ENCODE results near the gene MXRA7.
"Not testable (repeated sequence)": the region's sequence is repeated elsewhere in the genome, so short reads cannot be mapped to it uniquely, and the experiment has no call there.

MXRA7 gene

DNA sequence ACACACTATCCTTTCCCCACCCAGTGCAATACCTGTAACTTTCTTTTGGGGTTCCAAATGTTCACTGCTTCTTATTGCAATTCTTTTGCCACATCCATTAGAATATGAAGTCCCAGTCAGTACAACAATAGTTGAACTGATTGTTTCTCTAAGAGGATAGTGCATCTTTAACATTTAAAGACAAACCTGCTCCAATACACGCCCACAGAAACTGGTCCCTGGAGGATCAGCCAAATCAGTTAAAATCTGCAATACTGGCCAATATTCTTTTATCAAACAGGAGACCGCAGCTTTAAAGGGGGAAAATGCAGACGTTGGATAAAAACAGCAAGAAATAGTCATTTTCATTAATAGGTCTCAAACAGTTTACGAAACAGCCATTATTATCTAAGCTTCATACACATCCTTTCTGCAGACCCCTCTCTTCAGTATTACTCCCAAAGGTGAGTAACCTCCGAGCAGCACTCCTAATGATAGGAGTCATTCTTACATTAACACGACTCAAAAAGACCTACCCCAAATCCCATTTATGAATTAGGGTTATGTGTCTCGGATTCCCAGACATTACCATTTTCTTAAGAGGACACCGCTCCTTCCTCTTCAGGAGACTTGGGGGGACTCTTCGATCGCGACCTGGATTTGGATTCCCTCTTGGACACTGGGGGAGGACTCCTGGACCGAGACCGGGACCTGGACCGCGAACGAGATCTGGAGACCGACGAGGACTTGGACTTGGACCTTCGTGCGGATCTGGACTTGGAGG lies 25.0 kb upstream of the MXRA7 start:
- in situ Hi-C loops (cut with MboI; ENCODE audit: low sequenced_read_pairs): no loop called here

DNA sequence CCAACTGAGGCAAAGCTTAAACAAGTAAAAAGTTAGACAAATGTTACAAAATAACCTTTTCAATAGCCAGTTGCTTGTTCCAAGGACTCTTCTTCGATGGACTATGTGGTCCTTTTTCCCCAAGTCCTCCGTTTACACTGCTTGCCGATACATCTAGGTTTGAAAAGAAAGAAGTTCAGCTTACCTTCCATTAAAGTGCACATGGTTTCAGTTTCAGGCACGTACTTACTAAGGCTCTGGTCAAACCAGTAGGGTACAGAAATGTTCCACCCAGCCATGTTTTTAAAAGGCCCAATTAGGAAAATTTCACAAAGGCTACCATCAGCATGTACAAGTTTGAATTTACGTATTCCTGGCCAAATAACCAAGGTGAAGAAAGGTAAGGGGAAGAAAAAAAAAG lies 24.2 kb upstream of the MXRA7 start:
- in situ Hi-C loops (cut with MboI; ENCODE audit: low sequenced_read_pairs): no loop called here

DNA sequence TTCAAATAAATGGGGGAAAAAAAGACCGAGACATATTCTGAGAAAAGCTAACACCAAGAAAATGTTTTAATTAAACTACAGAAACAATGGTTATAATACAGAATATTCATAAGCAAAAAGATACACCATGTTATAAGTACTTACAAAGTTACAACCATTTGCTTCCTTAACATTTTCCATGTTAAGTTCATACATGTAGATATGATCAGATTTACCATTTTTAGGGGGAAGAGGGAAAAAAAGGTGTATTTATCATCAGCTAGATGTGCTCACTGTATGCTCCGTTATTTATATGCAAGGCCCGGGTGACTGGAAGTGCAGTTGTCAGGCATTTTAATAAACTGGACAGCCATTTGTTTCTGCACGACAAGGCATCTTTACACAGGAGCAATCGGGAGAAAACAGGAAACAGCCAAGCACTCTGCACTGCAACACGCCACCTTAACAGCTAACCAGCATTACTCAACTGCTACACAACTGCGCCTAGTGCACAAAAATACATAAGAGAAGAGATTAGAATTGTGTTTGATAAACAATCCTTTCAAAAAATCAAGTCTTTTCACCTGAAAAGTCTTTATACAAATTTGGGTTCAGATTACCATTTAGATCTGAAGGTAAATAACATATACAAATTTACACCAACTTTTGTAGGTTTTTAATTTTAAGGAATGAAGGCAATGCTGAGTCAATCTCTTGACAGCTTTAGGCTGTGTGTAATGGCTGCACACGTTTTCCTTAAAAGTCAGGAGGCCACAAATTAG lies 23.5 kb upstream of the MXRA7 start:
- in situ Hi-C loops (cut with MboI; ENCODE audit: low sequenced_read_pairs): no loop called here

DNA sequence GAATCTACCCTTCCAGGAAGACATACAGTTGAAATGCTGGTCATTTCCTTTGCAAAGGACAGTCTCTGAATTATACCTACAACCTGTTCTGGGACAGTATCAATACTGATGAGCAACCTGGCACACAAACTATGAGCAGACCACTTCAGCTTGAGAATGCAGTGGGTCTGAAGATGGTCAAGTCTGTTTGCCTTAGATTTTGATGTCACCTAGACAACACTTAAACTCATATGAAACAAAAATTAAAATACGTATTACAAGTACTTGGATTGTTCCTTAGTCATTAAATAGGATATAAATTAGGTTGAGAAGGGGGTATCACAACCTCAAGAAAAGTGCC lies 22.8 kb upstream of the MXRA7 start:
- in situ Hi-C loops (cut with MboI; ENCODE audit: low sequenced_read_pairs): no loop called here

DNA sequence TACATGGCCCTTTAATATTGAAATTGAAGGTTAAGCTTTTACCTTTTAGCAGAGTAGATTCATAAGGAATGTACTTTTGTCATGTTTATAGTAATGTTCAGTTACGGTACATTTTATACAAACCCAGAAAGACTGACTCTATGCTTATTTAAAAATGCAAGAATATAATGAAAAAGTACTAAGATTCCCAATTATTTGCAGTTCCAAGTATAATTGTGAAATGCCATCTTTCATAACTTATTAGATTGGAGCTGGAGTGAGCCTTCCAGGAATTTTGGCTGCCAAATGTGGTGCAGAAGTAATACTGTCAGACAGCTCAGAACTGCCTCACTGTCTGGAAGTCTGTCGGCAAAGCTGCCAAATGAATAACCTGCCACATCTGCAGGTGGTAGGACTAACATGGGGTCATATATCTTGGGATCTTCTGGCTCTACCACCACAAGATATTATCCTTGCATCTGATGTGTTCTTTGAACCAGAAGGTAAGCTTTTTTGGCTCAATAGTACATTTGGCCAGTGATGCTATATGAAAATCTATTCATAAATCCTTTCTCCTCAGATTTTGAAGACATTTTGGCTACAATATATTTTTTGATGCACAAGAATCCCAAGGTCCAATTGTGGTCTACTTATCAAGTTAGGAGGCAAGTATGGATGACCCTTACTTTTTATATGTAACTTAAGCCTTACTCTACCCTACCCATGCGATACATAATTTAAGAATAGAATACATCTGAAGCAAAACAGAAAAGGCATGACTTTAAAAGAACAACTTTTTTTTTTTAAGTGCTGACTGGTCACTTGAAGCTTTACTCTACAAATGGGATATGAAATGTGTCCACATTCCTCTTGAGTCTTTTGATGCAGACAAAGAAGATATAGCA lies 22.2 kb upstream of the MXRA7 start:
- in situ Hi-C loops (cut with MboI; ENCODE audit: low sequenced_read_pairs): no loop called here

DNA sequence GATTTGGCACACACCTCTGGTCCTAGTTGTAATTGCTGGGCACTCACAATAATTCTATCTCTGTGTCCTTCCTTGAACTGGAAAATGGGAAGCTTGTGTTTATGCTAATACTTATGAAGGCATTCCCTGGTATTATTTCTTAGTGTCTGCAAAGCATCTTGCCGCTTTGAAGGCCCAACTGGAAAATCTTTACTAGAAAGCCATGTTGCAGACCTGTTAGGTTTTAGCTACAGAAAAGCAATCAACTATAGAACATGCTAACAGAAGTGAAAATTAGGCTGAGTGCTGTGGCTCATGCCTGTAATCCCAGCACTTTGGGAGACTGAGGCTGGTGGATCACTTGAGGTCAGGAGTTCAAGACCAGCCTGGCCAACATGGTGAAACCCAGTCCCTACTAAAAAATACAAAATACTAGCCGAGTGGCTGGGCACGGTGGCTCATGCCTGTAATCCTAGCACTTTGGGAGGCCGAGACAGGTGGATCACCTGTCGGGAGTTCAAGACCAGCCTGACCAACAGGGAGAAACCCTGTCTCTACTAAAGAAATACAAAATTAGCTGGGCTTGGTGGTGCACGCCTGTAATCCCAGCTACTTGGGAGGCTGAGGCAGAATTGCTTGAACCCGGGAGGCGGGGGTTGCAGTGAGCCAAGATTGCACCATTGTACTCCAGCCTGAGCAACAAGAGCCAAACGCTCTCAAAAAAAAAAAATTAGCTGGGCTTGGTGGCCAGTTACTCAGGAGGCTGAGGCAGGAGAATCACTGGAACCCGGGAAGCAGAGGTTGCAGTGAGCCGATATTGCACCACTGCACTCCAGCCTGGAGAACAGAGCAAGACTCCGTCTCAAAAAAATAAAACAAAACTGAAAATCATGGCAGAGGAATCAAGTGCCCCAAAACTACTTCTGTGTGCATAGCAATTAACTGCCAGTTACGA lies 21.3 kb upstream of the MXRA7 start:
- in situ Hi-C loops (cut with MboI; ENCODE audit: low sequenced_read_pairs): not testable (repeated sequence)

DNA sequence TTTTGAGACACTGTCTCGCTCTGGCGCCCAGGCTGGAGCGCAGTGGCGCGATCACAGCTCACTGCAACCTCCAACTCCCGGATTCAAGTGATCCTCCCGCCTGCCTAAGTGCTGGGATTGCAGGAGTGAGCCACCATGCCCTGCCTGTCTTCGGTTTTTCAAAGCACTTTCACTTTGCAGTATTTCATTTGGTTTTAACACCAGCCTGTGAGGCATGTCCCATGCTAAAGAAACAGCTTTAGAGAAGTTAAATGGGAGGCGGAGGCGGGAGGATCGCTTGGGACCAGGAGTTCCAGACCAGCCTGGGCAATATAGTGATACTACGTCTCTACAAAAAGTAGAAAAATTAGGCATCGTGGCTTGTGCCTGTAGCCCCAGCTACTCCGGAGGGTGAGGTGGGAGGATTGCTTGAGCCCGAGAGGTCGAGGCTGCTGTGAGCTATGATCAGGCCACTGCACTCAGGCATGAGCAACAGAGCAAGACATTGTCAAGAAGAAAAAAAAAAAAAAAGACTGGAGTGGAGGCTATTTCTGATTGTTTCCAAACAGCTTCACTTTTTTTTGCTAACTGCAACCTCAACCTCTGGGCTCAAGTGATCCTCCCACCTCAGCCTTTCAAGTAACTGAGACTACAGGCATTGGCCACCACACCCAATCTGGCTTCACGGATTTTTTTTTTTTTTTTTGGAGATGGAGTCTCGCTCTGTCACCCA lies 17.1 kb upstream of the MXRA7 start:
- in situ Hi-C loops (cut with MboI; ENCODE audit: low sequenced_read_pairs): no loop called here

DNA sequence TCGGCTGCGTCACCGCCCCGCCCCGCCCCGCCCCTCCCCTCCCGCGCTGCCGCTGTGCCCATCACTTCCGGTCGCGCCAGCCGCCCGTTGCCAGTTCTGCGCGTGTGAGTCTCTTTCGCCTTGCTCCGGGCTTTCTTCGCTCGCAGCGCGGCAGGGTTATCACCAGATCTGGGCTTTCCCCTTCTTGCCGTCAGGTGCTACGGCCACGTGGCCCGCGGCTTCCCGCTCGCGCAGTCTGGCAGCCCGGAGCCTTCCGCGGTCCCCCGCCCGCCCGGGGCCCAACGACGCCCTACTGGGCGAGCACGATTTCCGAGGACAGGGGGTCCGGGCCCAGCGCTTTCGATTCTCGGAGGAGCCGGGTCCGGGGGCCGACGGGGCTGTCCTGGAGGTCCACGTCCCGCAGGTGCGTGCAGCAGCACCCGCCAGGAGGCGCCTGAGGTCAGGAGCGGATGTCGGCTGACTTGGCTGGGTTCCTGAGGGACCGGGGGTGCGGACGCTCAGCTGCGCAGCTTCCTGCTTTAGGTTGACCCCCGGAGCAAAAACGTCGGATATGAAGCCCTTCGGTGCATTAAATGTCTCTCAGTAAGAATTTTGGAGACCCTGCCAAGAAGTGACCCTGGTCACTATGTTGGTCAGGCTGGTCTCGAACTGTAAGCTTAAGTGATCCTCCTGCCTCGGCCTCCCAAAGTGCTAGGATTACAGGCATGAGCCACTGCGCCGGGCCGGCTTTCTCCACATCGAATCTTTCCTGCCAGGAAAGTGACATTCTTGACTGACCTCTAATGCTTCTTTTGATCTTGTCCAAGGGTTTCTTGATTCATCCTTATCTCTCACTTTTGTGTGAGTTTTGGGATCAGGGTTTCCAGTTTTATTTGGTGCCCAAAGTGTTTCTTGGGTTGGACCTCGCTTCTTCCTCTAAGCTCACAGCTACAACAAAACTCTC lies 16.3 kb upstream of the MXRA7 start, which contains the start of gene METTL23:
Gene METTL23, plus strand, starts transcription at position 64 of the 943 bp plus-strand sequence. CDS start 2,872 bp downstream, outside the sequence.
- in situ Hi-C loops (cut with MboI; ENCODE audit: low sequenced_read_pairs): no loop called here

DNA sequence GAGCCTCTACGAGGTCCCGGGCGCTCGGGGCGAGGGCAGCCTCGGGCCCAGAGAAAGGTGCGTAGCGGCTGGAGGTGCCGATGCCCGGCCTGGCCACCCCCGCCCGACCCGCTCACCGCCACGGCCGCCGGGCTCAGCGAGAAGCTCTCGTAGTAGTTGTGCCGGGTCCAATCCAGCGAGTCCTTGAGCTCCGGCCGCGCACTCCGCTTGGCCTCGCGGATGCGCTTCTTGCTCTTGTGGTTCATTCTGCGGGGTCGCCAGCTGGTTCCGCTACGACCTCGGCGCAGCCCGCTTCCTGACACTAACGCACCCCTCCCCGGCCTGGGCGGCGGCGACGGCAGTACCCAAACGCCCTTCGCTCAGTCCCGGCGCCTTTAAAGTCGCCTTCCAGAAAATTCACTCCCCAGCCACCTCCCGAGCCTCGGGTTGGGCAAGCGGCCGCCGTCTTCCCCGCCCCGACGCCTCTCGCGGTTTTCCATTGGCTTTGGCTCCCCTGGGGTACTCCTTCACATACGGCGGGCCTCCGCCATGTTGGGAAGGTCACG lies 15.5 kb upstream of the MXRA7 start, which contains the start of gene JMJD6:
Gene JMJD6, minus strand, starts transcription at position 376 of the 545 bp plus-strand sequence. Its CDS starts 131 bp downstream, at position 245.
- in situ Hi-C loops (cut with MboI; ENCODE audit: low sequenced_read_pairs): no loop called here

DNA sequence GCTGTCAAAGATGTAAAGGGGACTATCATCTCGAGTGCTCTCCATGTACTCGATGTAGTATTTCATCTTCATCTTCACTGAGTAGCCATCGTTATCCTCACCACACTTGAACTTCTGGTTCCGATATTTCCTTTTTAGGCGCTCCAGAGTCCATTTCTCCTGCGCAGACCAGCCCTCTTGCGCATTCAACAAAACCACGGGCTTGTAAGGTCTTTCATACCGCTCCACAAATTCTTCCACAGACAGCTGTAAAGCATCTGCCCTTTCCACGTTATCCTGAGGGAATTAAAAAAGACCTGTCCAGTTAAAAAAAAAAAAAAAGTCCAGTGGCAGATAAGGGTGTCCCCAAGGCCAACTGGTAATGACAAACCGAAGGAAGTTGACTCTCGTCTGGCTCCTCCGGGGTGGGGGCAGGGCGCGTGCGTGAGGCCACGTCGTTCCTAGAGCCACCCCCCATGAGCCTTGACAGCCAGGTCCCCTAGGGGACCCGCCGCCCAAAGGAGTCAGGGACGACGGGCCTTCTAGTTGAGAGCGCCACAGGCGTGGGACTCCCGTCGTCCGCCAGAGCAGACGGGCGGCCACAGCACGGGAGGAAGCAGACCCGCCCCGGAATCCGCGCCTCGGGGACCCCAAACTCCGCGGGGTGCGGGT lies 14.9 kb upstream of the MXRA7 start:
- in situ Hi-C loops (cut with MboI; ENCODE audit: low sequenced_read_pairs): no loop called here

DNA sequence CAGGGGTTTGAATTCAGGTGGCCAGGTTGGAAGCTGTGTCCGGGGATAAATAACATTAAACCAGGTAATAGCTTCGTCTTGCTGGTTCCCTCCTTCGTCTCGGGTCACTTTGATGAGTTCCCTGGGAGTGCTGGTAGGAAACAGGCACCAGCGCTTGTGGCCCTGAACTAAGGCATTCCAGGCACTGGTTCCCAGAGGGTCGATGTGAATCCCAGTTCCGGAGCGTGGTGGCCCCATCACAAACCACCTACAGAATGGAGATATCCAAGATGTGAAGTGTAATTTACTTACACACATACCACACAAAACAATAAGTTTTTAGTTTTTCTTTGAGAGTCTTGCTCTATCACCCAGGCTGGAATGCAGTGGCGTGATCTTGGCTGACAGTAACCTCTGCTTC lies 13.0 kb upstream of the MXRA7 start:
- in situ Hi-C loops (cut with MboI; ENCODE audit: low sequenced_read_pairs): no loop called here

DNA sequence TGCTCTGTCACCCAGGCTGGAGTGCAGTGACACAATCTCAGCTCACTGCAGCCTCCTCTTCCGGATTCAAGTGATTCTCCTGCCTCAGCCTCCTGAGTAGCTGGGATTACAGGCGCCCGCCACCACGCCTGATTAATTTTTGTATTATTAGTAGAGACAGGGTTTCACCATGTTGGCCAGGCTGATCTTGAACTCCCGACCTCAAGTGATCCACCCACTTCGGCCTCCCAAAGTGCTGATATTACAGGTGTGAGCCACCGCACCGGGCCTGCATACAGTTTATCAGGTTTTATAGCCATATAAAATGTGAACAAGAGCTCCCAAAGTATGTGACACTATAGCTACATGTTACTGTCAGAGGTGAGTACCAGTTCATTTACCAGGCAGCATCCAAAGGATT lies 12.2 kb upstream of the MXRA7 start:
- in situ Hi-C loops (cut with MboI; ENCODE audit: low sequenced_read_pairs): not testable (repeated sequence)

DNA sequence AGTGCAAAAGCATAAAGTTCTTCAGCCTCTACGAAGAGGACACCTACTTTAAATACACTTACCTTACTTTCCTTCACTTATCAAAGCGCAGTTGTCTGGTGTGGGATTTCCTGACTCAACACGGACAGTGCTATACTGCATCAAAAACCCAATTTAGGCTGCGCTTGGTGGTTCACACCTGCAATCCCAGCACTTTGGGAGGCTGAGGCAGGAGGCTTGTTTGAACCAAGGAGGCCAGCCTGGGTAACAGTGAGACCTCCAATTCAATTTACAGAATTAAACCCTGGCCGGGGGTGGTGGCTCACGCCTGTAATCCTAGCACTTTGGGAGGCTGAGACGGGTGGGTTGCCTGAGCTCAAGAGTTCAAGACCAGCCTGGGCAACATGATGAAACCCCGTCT lies 11.5 kb upstream of the MXRA7 start:
- in situ Hi-C loops (cut with MboI; ENCODE audit: low sequenced_read_pairs): no loop called here

DNA sequence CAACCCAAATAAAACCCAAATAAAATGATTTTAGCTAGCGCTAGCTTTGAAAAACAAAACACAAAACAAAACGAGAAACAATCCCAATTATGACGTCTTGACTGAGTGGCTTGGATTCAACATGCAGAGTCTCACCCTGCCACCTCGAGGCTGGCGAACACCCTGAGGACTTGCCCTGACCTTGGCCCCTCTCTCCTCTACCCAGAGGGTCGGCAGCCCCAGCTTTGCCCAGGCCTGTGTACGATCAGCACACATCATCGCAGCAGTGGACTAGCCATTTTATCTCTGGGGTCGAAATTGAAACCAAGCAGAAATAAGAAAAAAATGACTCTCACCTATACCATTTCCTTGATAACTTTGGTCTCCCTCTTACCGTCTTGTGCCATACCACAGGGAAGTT lies 10.7 kb upstream of the MXRA7 start:
- in situ Hi-C loops (cut with MboI; ENCODE audit: low sequenced_read_pairs): no loop called here

DNA sequence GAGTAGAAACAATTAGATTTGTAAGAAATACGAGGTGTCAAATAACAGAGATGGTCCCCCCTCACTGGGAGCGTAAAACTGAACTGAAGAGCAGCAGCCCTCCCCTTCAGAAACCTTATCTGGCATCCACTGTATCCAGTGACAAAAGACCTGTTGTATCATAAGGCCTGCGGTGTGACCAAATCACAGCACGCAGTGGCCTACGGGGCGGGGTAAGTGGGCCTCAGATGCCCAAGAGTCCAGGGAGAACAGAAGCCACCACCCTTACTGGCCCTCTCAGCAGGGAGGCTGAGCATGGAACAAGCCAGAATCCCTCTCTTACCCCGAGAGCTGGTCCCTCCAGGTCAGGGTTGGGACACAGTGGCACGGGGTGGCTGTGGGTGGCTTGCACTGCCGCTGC lies 10.2 kb upstream of the MXRA7 start:
- in situ Hi-C loops (cut with MboI; ENCODE audit: low sequenced_read_pairs): no loop called here

DNA sequence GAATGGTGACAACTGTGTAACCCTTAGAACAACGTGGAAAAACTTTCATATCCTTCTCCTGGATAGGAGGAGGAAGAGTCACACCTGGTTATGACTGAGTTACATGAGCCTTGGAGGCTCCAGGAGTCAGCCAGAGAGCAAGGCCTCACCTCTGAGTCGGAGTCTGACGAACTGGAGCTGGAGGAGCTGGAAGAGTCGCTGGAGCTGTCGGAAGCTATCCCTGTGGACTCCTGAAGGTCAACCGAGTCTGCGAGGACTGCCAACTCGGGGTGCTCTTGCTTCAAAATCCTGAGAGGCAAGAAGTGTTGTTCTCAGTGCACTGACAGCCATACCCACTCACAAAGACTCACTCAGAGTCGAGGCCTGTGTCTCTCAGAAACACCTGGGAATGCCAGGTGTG lies 9.4 kb upstream of the MXRA7 start:
- in situ Hi-C loops (cut with MboI; ENCODE audit: low sequenced_read_pairs): no loop called here

DNA sequence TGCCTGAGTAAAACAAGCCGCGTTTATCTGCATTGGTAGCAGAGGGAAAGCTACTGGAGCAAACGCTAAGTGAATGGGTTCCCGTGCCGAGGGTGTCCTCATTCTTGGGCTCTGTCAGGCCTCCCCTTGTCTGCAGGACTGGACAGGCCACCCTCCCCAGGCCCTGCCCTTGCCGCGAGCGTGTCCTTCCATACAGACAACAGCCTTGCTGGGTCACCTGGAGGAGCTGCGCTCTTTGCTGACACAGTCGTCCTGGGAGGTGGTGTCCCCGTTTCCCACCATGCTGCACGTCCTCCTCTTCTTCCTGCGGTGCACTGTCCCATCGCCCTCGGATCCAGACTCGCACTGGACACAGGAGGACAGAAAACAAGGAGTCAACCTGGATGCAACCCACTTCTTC lies 7.8 kb upstream of the MXRA7 start:
- in situ Hi-C loops (cut with MboI; ENCODE audit: low sequenced_read_pairs): no loop called here

DNA sequence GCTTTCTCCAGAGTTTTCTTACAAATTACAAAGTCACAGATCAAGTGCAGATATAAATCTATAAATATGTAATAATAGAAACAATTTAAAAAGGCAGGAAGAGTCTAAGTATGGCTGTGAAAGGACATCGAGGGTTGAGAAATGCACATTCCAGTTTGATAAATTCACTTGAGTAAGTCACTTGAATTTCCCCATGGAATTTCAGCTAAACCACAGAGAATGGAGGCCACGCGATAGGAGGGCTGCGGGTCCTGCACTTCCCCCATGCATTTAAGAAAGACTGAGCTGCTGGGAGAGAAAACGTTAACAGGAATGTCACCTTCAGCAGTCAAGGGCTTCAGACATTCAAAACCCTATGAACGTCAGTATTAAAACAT lies 6.1 kb upstream of the MXRA7 start:
- in situ Hi-C loops (cut with MboI; ENCODE audit: low sequenced_read_pairs): no loop called here

Measured in HL-60/S4 (cell line).